Common myeloid progenitor, CD34-positive (primary cell): ENCODE results near the gene OR10H5.
A peak's percentile ranks its signal among the peaks of the same experiment; 100 is the strongest.
"Not testable (repeated sequence)": the region's sequence is repeated elsewhere in the genome, so short reads cannot be mapped to it uniquely, and the experiment has no call there.

Source experiments
- CTCF ChIA-PET: fragments of 350-600 bp; sonication (Branson Sonifier 250); formaldehyde crosslinking; loops from one replicate; lab custom pipeline; 2021; ENCODE audit warnings: antibody characterized with exemption; lab: Charles Lee
- POLR2A ChIA-PET: fragments of 350-600 bp; sonication (Branson Sonifier 250); formaldehyde crosslinking; loops from one replicate; lab custom pipeline; 2021; ENCODE audit warnings: antibody characterized with exemption; lab: Charles Lee
- DNase-seq, 3 donors: peaks; one replicate each; pipeline versions ENCODE4 v3.0.0 to v3.0.0-alpha.2; 2013
- H3K27ac ChIP-seq, 2 experiments: 1 replicate in 1 of 2; 2 replicates in 1 of 2; pipeline ENCODE4 v1.7.0; 2013; ENCODE audit warnings: inconsistent platforms in 2 of 2, low read length in 2 of 2, mild to moderate bottlenecking in 2 of 2, low read depth in 1 of 2, moderate library complexity in 1 of 2; ENCODE audit not compliant: severe bottlenecking in 2 of 2, insufficient read depth in 1 of 2, poor library complexity in 1 of 2
- H3K27me3 ChIP-seq, 5 experiments: replicated peaks in 2 of 5; 1 replicate in 3 of 5; 2 replicates in 2 of 5; pipeline versions ENCODE4 v1.6.1 to v1.7.0; 2013; ENCODE audit warnings: low read length in 4 of 5, mild to moderate bottlenecking in 2 of 5, moderate library complexity in 2 of 5, inconsistent platforms in 1 of 5; ENCODE audit not compliant: insufficient read depth in 5 of 5, control insufficient read depth in 4 of 5
- H3K36me3 ChIP-seq, 4 experiments: 1 replicate in 2 of 4; 2 replicates in 2 of 4; pipeline versions ENCODE4 v1.6.1 to v1.7.0; 2013; ENCODE audit warnings: low read length in 3 of 4, control low read depth in 1 of 4, mild to moderate bottlenecking in 1 of 4; ENCODE audit not compliant: control insufficient read depth in 4 of 4, insufficient read depth in 4 of 4
- H3K4me1 ChIP-seq, 4 experiments: 1 replicate in 3 of 4; 2 replicates in 1 of 4; pipeline versions ENCODE4 v1.6.1 to v1.7.1; 2013; ENCODE audit warnings: low read length in 3 of 4, mild to moderate bottlenecking in 3 of 4, control low read depth in 1 of 4, inconsistent platforms in 1 of 4, moderate library complexity in 1 of 4; ENCODE audit not compliant: control insufficient read depth in 4 of 4, insufficient read depth in 4 of 4; ENCODE audit errors: control extremely low read depth in 1 of 4
- H3K4me3 ChIP-seq, 7 experiments: 1 replicate in 4 of 7; 2 replicates in 3 of 7; pipeline versions ENCODE4 v1.5.1 to v1.7.0; 2013; ENCODE audit warnings: mild to moderate bottlenecking in 7 of 7, low read length in 6 of 7, moderate library complexity in 6 of 7, inconsistent platforms in 2 of 7, low read depth in 2 of 7, control low read depth in 1 of 7; ENCODE audit not compliant: insufficient read depth in 4 of 7, control insufficient read depth in 1 of 7; ENCODE audit errors: extremely low read depth in 1 of 7
- H3K9me3 ChIP-seq, 5 experiments: 1 replicate in 4 of 5; 2 replicates in 1 of 5; pipeline versions ENCODE4 v1.6.1 to v1.7.1; 2013; ENCODE audit warnings: low read length in 4 of 5, mild to moderate bottlenecking in 2 of 5, inconsistent platforms in 1 of 5, low read depth in 1 of 5, moderate library complexity in 1 of 5; ENCODE audit not compliant: control insufficient read depth in 4 of 5, insufficient read depth in 2 of 5; ENCODE audit errors: control extremely low read depth in 1 of 5
- WGBS: methylation state at CpG from one replicate; pipeline ENCODE4 v1.1.5; 2013; ENCODE audit not compliant: insufficient coverage; 5-methylcytosine and 5-hydroxymethylcytosine counted together

The OR10H5 gene

GRCh38 chr19:15781661-15782060, 5.8 kb upstream of the OR10H5 start:
- POLR2A ChIA-PET: no interaction called here
- Histone ChIP-seq H3K27ac (no peak overlapping the region), H3K4me3 (no peak overlapping the region), H3K36me3 (no peaks in the 10 kb centered on the region), H3K4me1 (peaks cover 0 to 4% (median 2%) of the 10 kb centered on the region in 4 experiments), H3K9me3 (peaks cover 0 to 2% (median 0%) of the 10 kb centered on the region in 5 experiments), H3K27me3 (peaks cover 0 to 7% (median 0%) of the 10 kb centered on the region in 5 experiments)
- DNase-seq: no peak
- CTCF ChIA-PET: no interaction called here
- WGBS: 90% methylated on average over 5 of the region's 5 CpGs

DNA sequence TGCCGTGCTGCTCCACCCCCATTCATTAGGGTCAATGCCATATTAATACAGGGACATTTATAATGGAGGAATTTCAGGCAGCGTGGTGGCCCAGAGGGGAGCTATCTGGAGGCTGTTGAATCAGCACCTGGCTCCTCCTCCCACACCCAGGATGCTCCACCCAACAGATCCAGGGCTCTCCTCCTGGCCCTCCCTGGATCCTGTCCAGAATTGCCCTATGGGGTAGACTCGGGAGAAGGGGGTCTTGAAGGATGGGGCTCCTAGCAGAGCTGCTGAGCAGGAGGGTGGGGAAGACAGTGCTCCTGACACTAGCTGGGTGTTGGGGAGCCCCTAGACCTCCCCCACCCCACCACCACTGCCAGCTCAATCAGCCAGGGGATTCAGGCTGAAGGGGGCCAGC, 5.2 kb upstream of the OR10H5 start:
- Histone ChIP-seq H3K36me3 (no peaks in the 10 kb centered on the region), H3K4me3 (no peak overlapping the region), H3K9me3 (peaks cover 0 to under 1% (median 0%) of the 10 kb centered on the region in 5 experiments), H3K4me1 (peaks cover 0 to 4% (median 2%) of the 10 kb centered on the region in 4 experiments), H3K27me3 (peaks cover 0 to 8% (median 3%) of the 10 kb centered on the region in 5 experiments), H3K27ac (no peak overlapping the region)
- POLR2A ChIA-PET: no interaction called here
- CTCF ChIA-PET: no interaction called here
- 60% methylated on average over 1 of the region's 3 CpGs for WGBS
- DNase-seq: no peak

- H3K4me3 ChIP-seq, H3K36me3 ChIP-seq, H3K9me3 ChIP-seq, POLR2A ChIA-PET, H3K4me1 ChIP-seq, H3K27ac ChIP-seq, CTCF ChIA-PET: not testable (repeated sequence)
- peak in 2 of 3 donors; percentile 5 to 9 for DNase-seq
- peaks cover 0 to 13% (median 3%) of the 10 kb centered on the region in 5 experiments for H3K27me3 ChIP-seq
- 45% methylated on average over 7 of the region's 7 CpGs for WGBS
Measured at GRCh38 chr19:15782896-15783295, 4.6 kb upstream of the OR10H5 start.

DNA sequence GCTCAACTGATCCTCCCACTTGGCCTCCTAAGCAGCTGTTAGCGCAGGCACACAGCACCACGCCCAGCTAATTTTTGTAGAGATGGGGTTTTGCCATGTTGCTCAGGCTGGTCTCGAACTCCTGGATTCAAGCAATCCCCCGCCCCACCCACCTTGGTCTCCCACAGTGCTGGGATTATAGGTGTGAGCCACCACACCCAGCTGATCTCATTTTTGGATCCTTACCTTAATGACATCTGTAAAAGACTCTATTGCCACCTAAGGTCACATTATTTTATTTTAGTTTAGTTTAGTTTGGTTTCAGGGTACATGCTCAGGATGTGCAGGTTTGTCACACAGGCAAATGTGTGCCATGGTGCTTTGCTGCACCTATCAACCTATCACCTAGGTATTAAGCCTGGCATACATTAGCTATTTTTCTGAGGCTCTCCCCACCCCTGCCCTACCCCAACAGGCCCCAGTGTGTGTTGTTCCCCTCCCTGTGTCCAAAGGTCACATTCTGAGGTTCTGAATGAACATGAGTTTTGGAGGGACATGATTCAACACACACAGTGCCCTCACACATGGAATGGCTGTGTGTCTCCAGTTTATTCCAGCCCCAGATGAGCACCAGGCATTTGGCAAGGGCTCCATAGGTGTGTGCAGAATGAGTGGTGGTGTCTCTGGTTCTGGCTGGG, 1.3 kb downstream of the OR10H5 start:
- Histone ChIP-seq H3K9me3 (no peaks in the 10 kb centered on the region), H3K4me1 (no peaks in the 10 kb centered on the region), H3K27me3 (peaks cover 0 to 35% (median 12%) of the 10 kb centered on the region in 5 experiments), H3K4me3 (no peak overlapping the region), H3K36me3 (no peaks in the 10 kb centered on the region), H3K27ac (no peak overlapping the region)
- no peak for DNase-seq
- WGBS: 78% methylated on average over 4 of the region's 4 CpGs
- POLR2A ChIA-PET: no interaction called here
- CTCF ChIA-PET: interaction anchor here (0.6 kb wide), 1 partner anchor 1714 kb away, joined by 3 read pairs; no protein-coding TSS in a partner anchor

DNA sequence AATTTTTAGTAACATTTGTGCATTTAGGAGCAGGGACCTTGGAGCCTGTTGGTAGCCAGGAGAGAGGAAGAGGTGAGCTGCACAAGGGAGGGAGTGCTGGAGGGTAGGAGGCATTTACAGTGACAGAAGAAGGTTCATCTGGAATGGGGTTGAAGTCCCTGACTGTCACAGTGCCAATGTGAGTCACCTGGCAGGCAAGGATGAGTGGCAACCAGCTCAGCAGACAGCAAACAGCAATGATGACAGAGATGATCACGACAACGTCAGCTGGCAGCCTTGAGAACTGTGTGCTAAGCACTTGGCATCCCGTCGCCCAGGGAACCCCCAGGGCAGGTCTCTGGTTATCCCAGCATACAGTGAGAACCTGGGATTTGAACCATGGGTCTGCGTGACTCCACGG, 2.6 kb downstream of the OR10H5 start:
- no peak for DNase-seq
- Histone ChIP-seq H3K27me3 (peaks cover 0 to 35% (median 12%) of the 10 kb centered on the region in 5 experiments), H3K27ac (no peak overlapping the region), H3K4me3 (no peak overlapping the region), H3K36me3 (no peaks in the 10 kb centered on the region), H3K4me1 (no peaks in the 10 kb centered on the region), H3K9me3 (no peaks in the 10 kb centered on the region)
- ChIA-PET CTCF (no interaction called here), POLR2A (no interaction called here)
- WGBS: 78% methylated on average over 6 of the region's 6 CpGs

- 82% methylated on average over 7 of the region's 18 CpGs for WGBS
- DNase-seq, H3K9me3 ChIP-seq, H3K36me3 ChIP-seq, H3K4me1 ChIP-seq, H3K27ac ChIP-seq, CTCF ChIA-PET, POLR2A ChIA-PET, H3K4me3 ChIP-seq: not testable (repeated sequence)
- peaks cover 0 to 14% (median 4%) of the 10 kb centered on the region in 5 experiments for H3K27me3 ChIP-seq
Measured at GRCh38 chr19:15794279-15794678, 6.8 kb downstream of the OR10H5 start.

- H3K4me1 ChIP-seq: peaks cover 0 to 15% (median 6%) of the 10 kb centered on the region in 4 experiments
- 73% methylated on average over 4 of the region's 7 CpGs for WGBS
Measured at GRCh38 chr19:15810335-15810734, 22.9 kb downstream of the OR10H5 start.

More at GRCh38 chr19:15810335-15810734, 22.9 kb downstream of the OR10H5 start:
- no peaks in the 10 kb centered on the region for H3K36me3 ChIP-seq
- CTCF ChIA-PET: interaction anchor here (0.7 to 2.5 kb wide), 10 partner anchors 15 to 253 kb away, joined by 3 to 17 read pairs (median 4); no protein-coding TSS in a partner anchor
- peaks cover 0 to 30% (median 1%) of the 10 kb centered on the region in 5 experiments for H3K27me3 ChIP-seq
- no peaks in the 10 kb centered on the region for H3K9me3 ChIP-seq
- H3K4me3 ChIP-seq: no peak overlapping the region
- H3K27ac ChIP-seq: no peak overlapping the region
- peak; percentile 46 to 48 (median 47) for DNase-seq
- POLR2A ChIA-PET: no interaction called here
